OCI-LY7 (cell line): ENCODE measurements around the gene PTGS1. TPM values are rescaled to one million over a fixed set of nuclear protein-coding genes. Genes with fewer than 3 reads are reported as not detected.
"Not testable (repeated sequence)": the region's sequence is repeated elsewhere in the genome, so short reads cannot be mapped to it uniquely, and the experiment has no call there.

Experiments used
- BruUV-seq: library from RNA; stranded (reverse); fragments of 400-500 nt; replicated peaks from 2 replicates; lab custom pipeline; 2021; lab: Mats Ljungman, UMichigan
- CTCF ChIA-PET: fragments of 300-600 bp; sonication (Branson Sonifier 250); formaldehyde crosslinking; loops from one replicate; lab custom pipeline; 2022; ENCODE audit warnings: antibody characterized with exemption; ENCODE audit not compliant: unreplicated experiment; lab: Charles Lee
- POLR2A ChIA-PET: fragments of 300-600 bp; sonication (Branson Sonifier 250); formaldehyde crosslinking; loops from one replicate; lab custom pipeline; 2022; ENCODE audit warnings: antibody characterized with exemption; lab: Charles Lee
- DNase-seq: peaks from one replicate; pipeline ENCODE4 v3.0.0-alpha.2; 2015; ENCODE audit warnings: low spot score
- H2AFZ ChIP-seq: fragments of 200-600 bp; sonication (generic), shearing (Covaris generic); 2 replicates; pipeline ENCODE4 v1.6.1; 2014; ENCODE audit warnings: mild to moderate bottlenecking, antibody characterized with exemption, low read length, moderate library complexity
- H3K27ac ChIP-seq: fragments of 200-600 bp; sonication (generic); 2 replicates; pipeline ENCODE4 v1.5.1; 2014; ENCODE audit warnings: mixed run types, low read depth, mild to moderate bottlenecking, moderate library complexity, low read length, inconsistent platforms; ENCODE audit not compliant: poor library complexity, severe bottlenecking
- H3K36me3 ChIP-seq: fragments of 200-600 bp; sonication (generic); 2 replicates; pipeline ENCODE4 v1.6.1; 2014; ENCODE audit warnings: mild to moderate bottlenecking, antibody characterized with exemption, low read length, moderate library complexity, mixed read lengths; ENCODE audit not compliant: insufficient read depth
- H3K4me1 ChIP-seq: fragments of 200-600 bp; sonication (generic); 2 replicates; pipeline ENCODE4 v1.5.1; 2014; ENCODE audit warnings: mild to moderate bottlenecking, low read length; ENCODE audit not compliant: insufficient read depth, poor library complexity, severe bottlenecking
- H3K4me2 ChIP-seq: fragments of 200-600 bp; sonication (generic); 2 replicates; pipeline ENCODE4 v1.6.1; 2014; ENCODE audit warnings: mild to moderate bottlenecking, low read length
- H3K4me3 ChIP-seq: fragments of 200-600 bp; sonication (generic); 2 replicates; pipeline ENCODE4 v1.5.1; 2014; ENCODE audit warnings: mild to moderate bottlenecking, low read depth, low read length; ENCODE audit not compliant: poor library complexity, severe bottlenecking
- H3K79me2 ChIP-seq: fragments of 200-600 bp; sonication (generic); 2 replicates; pipeline ENCODE4 v1.6.1; 2016; ENCODE audit warnings: low read depth, mild to moderate bottlenecking, low read length, moderate library complexity, mixed read lengths; ENCODE audit not compliant: insufficient read depth
- H3K9me2 ChIP-seq: fragments of 200-600 bp; sonication (generic); 2 replicates; pipeline ENCODE4 v1.6.1; 2016; ENCODE audit warnings: mild to moderate bottlenecking, low read length, mixed read lengths; ENCODE audit not compliant: insufficient read depth
- H3K9me3 ChIP-seq: fragments of 200-600 bp; sonication (generic); 2 replicates; pipeline ENCODE4 v1.6.1; 2014; ENCODE audit warnings: mild to moderate bottlenecking, mixed run types, low read length, mixed read lengths
- H4K20me1 ChIP-seq: fragments of 200-600 bp; sonication (generic); 2 replicates; pipeline ENCODE4 v1.6.1; 2014; ENCODE audit warnings: mild to moderate bottlenecking, antibody characterized with exemption, low read length, moderate library complexity, mixed read lengths; ENCODE audit not compliant: insufficient read depth
- CTCF ChIP-seq: fragments of 200-600 bp; sonication (generic); conservative IDR thresholded peaks from 2 replicates; pipeline ENCODE4 v1.5.1; 2014; ENCODE audit warnings: mild to moderate bottlenecking, antibody characterized with exemption, low read length, moderate library complexity, mixed read lengths
- EZH2phosphoT487 ChIP-seq: fragments of 200-600 bp; sonication (generic); IDR thresholded peaks from 2 replicates; pipeline ENCODE4 v1.6.1; 2018; ENCODE audit warnings: low read depth, borderline replicate concordance, mild to moderate bottlenecking, mixed run types, antibody characterized with exemption, low read length, moderate library complexity, mixed read lengths
- intact Hi-C: fragments of 100-400 bp; cut with micrococcal nuclease; formaldehyde crosslinking; loops from one replicate; pipeline ENCODE4 v1.10.0; 2022; ENCODE audit not compliant: unreplicated experiment
- total RNA-seq, 2 experiments: library from RNA; depleted of rRNA in 1 of 2; stranded (reverse); fragments of >200 nt in 1 of 2; shearing (Covaris generic) in 1 of 2; gene quantifications; 2 replicates each; pipeline ENCODE4 v1.2.3, GENCODE V29; 2014 to 2022

The PTGS1 gene
- total RNA-seq, 2 experiments from 2014 or later = 0.79 to 2.2 TPM

- intact Hi-C loops = no loop called here
- DNase-seq = no peak
- Histone ChIP-seq H3K9me3 (no peaks in the 10 kb centered on the region), H4K20me1 (no peaks in the 10 kb centered on the region), H3K4me2 (no peak overlapping the region), H3K4me3 (no peak overlapping the region), H3K4me1 (no peaks in the 10 kb centered on the region), H2AFZ (no peak overlapping the region), H3K79me2 (no peaks in the 10 kb centered on the region), H3K9me2 (no peaks in the 10 kb centered on the region), H3K27ac (no peak overlapping the region), H3K36me3 (peaks cover 58% of the 10 kb centered on the region)
- CTCF ChIA-PET = interaction anchor here (0.6 kb wide), 2 partner anchors 16 to 511 kb away, joined by 3 to 4 read pairs; no protein-coding TSS in a partner anchor
- no peak for TF ChIP-seq EZH2phosphoT487
- no peak for TF ChIP-seq CTCF
- POLR2A ChIA-PET = no interaction called here
- BruUV-seq = no TSS peak
Measured at GRCh38 chr9:122325124-122325523, 45.7 kb upstream of the PTGS1 start.

- CTCF ChIA-PET = no interaction called here
- intact Hi-C loops = no loop called here
- TF ChIP-seq CTCF (no peak), EZH2phosphoT487 (no peak)
- no peak overlapping the region for H2AFZ ChIP-seq
- POLR2A ChIA-PET = no interaction called here
- BruUV-seq = no TSS peak
- H3K4me2 ChIP-seq = no peak overlapping the region
- no peaks in the 10 kb centered on the region for H3K9me3 ChIP-seq
- peaks cover 39% of the 10 kb centered on the region for H3K36me3 ChIP-seq
- H4K20me1 ChIP-seq = no peaks in the 10 kb centered on the region
- no peaks in the 10 kb centered on the region for H3K79me2 ChIP-seq
- H3K9me2 ChIP-seq = no peaks in the 10 kb centered on the region
- H3K4me1 ChIP-seq = no peaks in the 10 kb centered on the region
- H3K27ac ChIP-seq = no peak overlapping the region
- H3K4me3 ChIP-seq = no peak overlapping the region
- DNase-seq = no peak
Measured at GRCh38 chr9:122327175-122327574, 43.6 kb upstream of the PTGS1 start.

- Histone ChIP-seq H3K36me3 (peaks cover 15% of the 10 kb centered on the region; the same call in 1 of the 2 replicates), H4K20me1 (no peaks in the 10 kb centered on the region), H3K9me3 (no peaks in the 10 kb centered on the region), H3K9me2 (no peaks in the 10 kb centered on the region), H2AFZ (no peak overlapping the region), H3K4me1 (no peaks in the 10 kb centered on the region), H3K27ac (no peak overlapping the region), H3K4me3 (no peak overlapping the region), H3K4me2 (no peak overlapping the region), H3K79me2 (no peaks in the 10 kb centered on the region)
- CTCF ChIA-PET = no interaction called here
- POLR2A ChIA-PET = no interaction called here
- DNase-seq = no peak
- BruUV-seq = no TSS peak
- TF ChIP-seq CTCF = no peak
- TF ChIP-seq EZH2phosphoT487 = no peak
- intact Hi-C loops = no loop called here
Measured at GRCh38 chr9:122329597-122329996, 41.2 kb upstream of the PTGS1 start.

- H3K4me1 ChIP-seq, H3K9me2 ChIP-seq, H3K36me3 ChIP-seq, BruUV-seq, H3K4me3 ChIP-seq, CTCF ChIA-PET, H3K4me2 ChIP-seq, H3K79me2 ChIP-seq, H2AFZ ChIP-seq, intact Hi-C loops, DNase-seq, H4K20me1 ChIP-seq, H3K9me3 ChIP-seq, H3K27ac ChIP-seq: not testable (repeated sequence)
- POLR2A ChIA-PET = interaction anchor here (1.2 kb wide), 1 partner anchor 14 kb away, joined by 3 read pairs; no protein-coding TSS in a partner anchor
Measured at GRCh38 chr9:122330466-122330865, 40.4 kb upstream of the PTGS1 start.
